Measurements from ENCODE around the gene URAD.
"Not testable (repeated sequence)": the region's sequence is repeated elsewhere in the genome, so short reads cannot be mapped to it uniquely, and the experiment has no call there.

URAD gene

GRCh38 chr13:27967203-27967735 lies 21.2 kb downstream of the URAD start:
- no peaks in the 10 kb centered on the region for H3K36me3 ChIP-seq
- no peak for DNase-seq
- no peaks in the 10 kb centered on the region for H3K9me3 ChIP-seq
- TF ChIP-seq CTCF (IDR thresholded peaks at IDR 0.05; ENCODE audit: low read depth, low read length), result no peak
- H3K4me3 ChIP-seq (ENCODE audit: low read depth, low read length), result no peak overlapping the region
- H3K27me3 ChIP-seq, result peaks cover 98% of the 10 kb centered on the region
- no peaks in the 10 kb centered on the region for H3K4me1 ChIP-seq

- Histone ChIP-seq H3K4me1 (no peaks in the 10 kb centered on the region), H3K4me3 (ENCODE audit: low read depth, low read length) (no peak overlapping the region), H3K9me3 (no peaks in the 10 kb centered on the region), H3K36me3 (no peaks in the 10 kb centered on the region), H3K27me3 (peaks cover 98% of the 10 kb centered on the region)
- TF ChIP-seq CTCF (IDR thresholded peaks at IDR 0.05; ENCODE audit: low read depth, low read length), result no peak
- DNase-seq, result no peak
Observed at GRCh38 chr13:27966641-27967202, 21.8 kb downstream of the URAD start.

GRCh38 chr13:27965740-27966640 lies 22.5 kb downstream of the URAD start:
- Histone ChIP-seq H3K4me3 (ENCODE audit: low read depth, low read length) (no peak overlapping the region), H3K27me3 (peaks cover 98% of the 10 kb centered on the region), H3K9me3 (no peaks in the 10 kb centered on the region), H3K36me3 (no peaks in the 10 kb centered on the region), H3K4me1 (no peaks in the 10 kb centered on the region)
- no peak for TF ChIP-seq CTCF (IDR thresholded peaks at IDR 0.05; ENCODE audit: low read depth, low read length)
- DNase-seq, result no peak

- no peak overlapping the region for H3K4me3 ChIP-seq (ENCODE audit: low read depth, low read length)
- no peak for DNase-seq
- no peaks in the 10 kb centered on the region for H3K36me3 ChIP-seq
- no peaks in the 10 kb centered on the region for H3K4me1 ChIP-seq
- TF ChIP-seq CTCF (IDR thresholded peaks at IDR 0.05; ENCODE audit: low read depth, low read length), result no peak
- H3K27me3 ChIP-seq, result peaks cover 98% of the 10 kb centered on the region
- H3K9me3 ChIP-seq, result no peaks in the 10 kb centered on the region
Observed at GRCh38 chr13:27965343-27965739, 23.2 kb downstream of the URAD start.

- H3K9me3 ChIP-seq, result no peaks in the 10 kb centered on the region
- no peaks in the 10 kb centered on the region for H3K4me1 ChIP-seq
- DNase-seq, result no peak
- H3K27me3 ChIP-seq, result peaks cover 98% of the 10 kb centered on the region
- H3K36me3 ChIP-seq, result no peaks in the 10 kb centered on the region
- H3K4me3 ChIP-seq (ENCODE audit: low read depth, low read length), result no peak overlapping the region
- TF ChIP-seq CTCF (IDR thresholded peaks at IDR 0.05; ENCODE audit: low read depth, low read length), result no peak
Observed at GRCh38 chr13:27964741-27965323, 23.7 kb downstream of the URAD start.

- H3K27me3 ChIP-seq, result peaks cover 98% of the 10 kb centered on the region
- not testable (repeated sequence) for H3K4me1 ChIP-seq
Observed at GRCh38 chr13:27964206-27964605, 24.3 kb downstream of the URAD start.

More at GRCh38 chr13:27964206-27964605, 24.3 kb downstream of the URAD start:
- H3K9me3 ChIP-seq; DNase-seq; H3K4me3 ChIP-seq (ENCODE audit: low read depth, low read length); H3K36me3 ChIP-seq: not testable (repeated sequence)

Measured in BE2C (cell line).